IMR-90 (cell line): Measurements from ENCODE around the gene PSPC1. TPM values are rescaled to one million over a fixed set of nuclear protein-coding genes. Genes with fewer than 3 reads are reported as not detected.
A peak's percentile ranks its signal among the peaks of the same experiment; 100 is the strongest.

ENCODE experiments used
- ATAC-seq: fragments of 200-7000 bp; cut with Tn5 transposase; 2 replicates; pipeline ENCODE4 v1.9.1; 2020; ENCODE audit warnings: low read depth, mild to moderate bottlenecking, moderate library complexity
- BruUV-seq: library from RNA; stranded (reverse); fragments of 400-500 nt; replicated peaks from 2 replicates; lab custom pipeline; 2021; lab: Mats Ljungman, UMichigan
- CTCF ChIA-PET: fragments of 300-600 bp; formaldehyde crosslinking; extraction: SDS; loops from one replicate; lab custom pipeline; 2021; ENCODE audit warnings: antibody characterized with exemption; lab: Yijun Ruan, JAX
- POLR2A ChIA-PET: fragments of 300-600 bp; sonication (Branson Sonifier 250); formaldehyde crosslinking; loops from one replicate; lab custom pipeline; 2022; ENCODE audit warnings: antibody characterized with exemption; ENCODE audit not compliant: unreplicated experiment; lab: Charles Lee
- DNase-seq: peaks from one replicate; pipeline ENCODE4 v3.0.0; 2013
- H2AFZ ChIP-seq: replicated peaks from 2 replicates; pipeline ENCODE3; 2013; ENCODE audit warnings: low read length, mild to moderate bottlenecking; ENCODE audit not compliant: poor library complexity
- H2AK5ac ChIP-seq: 2 replicates; pipeline ENCODE4 v1.6.1; 2013; ENCODE audit warnings: low read depth, low read length, inconsistent platforms
- H2AK9ac ChIP-seq: replicated peaks from 2 replicates; pipeline ENCODE3; 2013; ENCODE audit warnings: mild to moderate bottlenecking, low read depth, low read length, moderate library complexity; ENCODE audit not compliant: poor library complexity
- H2BK120ac ChIP-seq: 2 replicates; pipeline ENCODE4 v1.6.1; 2013; ENCODE audit warnings: low read depth, low read length, inconsistent platforms
- H2BK15ac ChIP-seq: 3 replicates; pipeline ENCODE4 v1.6.1; 2013; ENCODE audit warnings: low read depth, low read length, inconsistent platforms
- H2BK20ac ChIP-seq: 2 replicates; pipeline ENCODE4 v1.6.1; 2013; ENCODE audit warnings: low read depth, mild to moderate bottlenecking, inconsistent platforms, low read length, moderate library complexity
- H2BK5ac ChIP-seq: 2 replicates; pipeline ENCODE4 v1.6.1; 2013; ENCODE audit warnings: mild to moderate bottlenecking, low read depth, low read length, inconsistent platforms; ENCODE audit not compliant: poor library complexity, severe bottlenecking
- H3K14ac ChIP-seq: replicated peaks from 2 replicates; pipeline ENCODE4 v1.6.1; 2013; ENCODE audit warnings: low read depth, low read length, inconsistent platforms
- H3K18ac ChIP-seq: 2 replicates; pipeline ENCODE4 v1.6.1; 2013; ENCODE audit warnings: low read depth, low read length, control low read depth
- H3K23ac ChIP-seq: 2 replicates; pipeline ENCODE4 v1.6.1; 2013; ENCODE audit warnings: low read depth, low read length, inconsistent platforms
- H3K27ac ChIP-seq: 2 replicates; pipeline ENCODE4 v1.5.1; 2013; ENCODE audit warnings: mild to moderate bottlenecking, control low read depth, low read length; ENCODE audit not compliant: insufficient read depth
- H3K27me3 ChIP-seq: 2 replicates; pipeline ENCODE4 v1.6.1; 2013; ENCODE audit warnings: low read length; ENCODE audit not compliant: control insufficient read depth, insufficient read depth
- H3K36me3 ChIP-seq: 2 replicates; pipeline ENCODE4 v1.6.1; 2013; ENCODE audit warnings: low read length, mixed read lengths; ENCODE audit not compliant: control insufficient read depth, insufficient read depth
- H3K4ac ChIP-seq: 2 replicates; pipeline ENCODE4 v1.6.1; 2013; ENCODE audit warnings: low read depth, low read length, inconsistent platforms
- H3K4me1 ChIP-seq: 2 replicates; pipeline ENCODE4 v1.6.1; 2013; ENCODE audit warnings: low read length, mixed read lengths; ENCODE audit not compliant: control insufficient read depth, insufficient read depth
- H3K4me2 ChIP-seq: 2 replicates; pipeline ENCODE4 v1.6.1; 2013; ENCODE audit warnings: low read depth, mild to moderate bottlenecking, control low read depth, low read length, moderate library complexity
- H3K4me3 ChIP-seq: 2 replicates; pipeline ENCODE4 v1.5.1; 2013; ENCODE audit warnings: low read depth, mild to moderate bottlenecking, control low read depth, low read length, moderate library complexity; ENCODE audit not compliant: insufficient read depth
- H3K56ac ChIP-seq: 2 replicates; pipeline ENCODE4 v1.6.1; 2013; ENCODE audit warnings: low read length, inconsistent platforms; ENCODE audit not compliant: insufficient read depth; ENCODE audit errors: extremely low read depth
- H3K79me1 ChIP-seq, 2 experiments: 2 replicates each; pipeline ENCODE4 v1.6.1; 2013; ENCODE audit warnings: low read length in 2 of 2, inconsistent platforms in 1 of 2, low read depth in 1 of 2
- H3K9ac ChIP-seq: 2 replicates; pipeline ENCODE4 v1.6.1; 2013; ENCODE audit warnings: low read depth, low read length, control low read depth
- H3K9me1 ChIP-seq: 2 replicates; pipeline ENCODE4 v1.6.1; 2013; ENCODE audit warnings: low read length, inconsistent platforms; ENCODE audit not compliant: insufficient read depth
- H3K9me3 ChIP-seq: 2 replicates; pipeline ENCODE4 v1.6.1; 2013; ENCODE audit warnings: low read length; ENCODE audit not compliant: control insufficient read depth, insufficient read depth
- H4K20me1 ChIP-seq: 2 replicates; pipeline ENCODE4 v1.6.1; 2013; ENCODE audit warnings: low read length, inconsistent platforms; ENCODE audit not compliant: insufficient read depth
- H4K5ac ChIP-seq: 2 replicates; pipeline ENCODE4 v1.6.1; 2013; ENCODE audit warnings: mild to moderate bottlenecking, low read depth, low read length, control low read depth
- H4K8ac ChIP-seq, 2 experiments: 2 replicates each; pipeline ENCODE4 v1.6.1; 2013; ENCODE audit warnings: low read depth in 2 of 2, low read length in 2 of 2, control low read depth in 1 of 2, inconsistent platforms in 1 of 2
- H4K91ac ChIP-seq: 2 replicates; pipeline ENCODE4 v1.6.1; 2013; ENCODE audit warnings: low read depth, low read length, inconsistent platforms; ENCODE audit not compliant: insufficient read depth
- CEBPB ChIP-seq: IDR thresholded peaks from 2 replicates; pipeline ENCODE4 v1.6.1; 2012; ENCODE audit warnings: low read depth, low read length, improper control_type of control experiment
- FOS ChIP-seq: fragments of 150-350 bp; IDR thresholded peaks from 2 replicates; pipeline ENCODE4 v1.6.1; 2016; ENCODE audit warnings: low read depth, low read length
- MAFK ChIP-seq: IDR thresholded peaks from 2 replicates; pipeline ENCODE4 v1.6.1; 2012; ENCODE audit warnings: low read depth, low read length, improper control_type of control experiment
- MAZ ChIP-seq: IDR thresholded peaks from 2 replicates; pipeline ENCODE4 v1.6.1; 2012; ENCODE audit warnings: low read depth, mild to moderate bottlenecking, low read length, improper control_type of control experiment, moderate library complexity, borderline replicate concordance
- NFE2L2 ChIP-seq: fragments of 150-350 bp; IDR thresholded peaks from 2 replicates; pipeline ENCODE4 v1.6.1; 2016; ENCODE audit warnings: low read depth, mild to moderate bottlenecking, low read length
- RAD21 ChIP-seq: IDR thresholded peaks from 2 replicates; pipeline ENCODE4 v1.6.1; 2012; ENCODE audit warnings: low read length, improper control_type of control experiment
- WGBS, 2 experiments: methylation state at CpG; one replicate each; pipeline versions ENCODE4 v1.1.5 to v1.1.7; 2013; ENCODE audit warnings: missing lambda C conversion rate in 2 of 2; ENCODE audit not compliant: insufficient read length in 1 of 2; ENCODE audit errors: extremely low coverage in 2 of 2; 5-methylcytosine and 5-hydroxymethylcytosine counted together
- dilution Hi-C: fragments of 300-500 bp; cut with HindIII; formaldehyde crosslinking; loops from one replicate; pipeline ENCODE4 v1.14.3; 2018; ENCODE audit warnings: low sequenced_read_pairs; ENCODE audit not compliant: unreplicated experiment
- in situ Hi-C: fragments of 300-500 bp; cut with MboI; formaldehyde crosslinking; loops from 3 replicates; pipeline ENCODE4 v1.14.3; 2019; ENCODE audit warnings: low sequenced_read_pairs, inconsistent platforms, mixed read lengths
- intact Hi-C: fragments of 100-400 bp; cut with micrococcal nuclease; formaldehyde crosslinking; loops from 2 replicates; pipeline ENCODE4 v1.10.0; 2022
- polyA plus RNA-seq, 3 experiments: library from polyadenylated mRNA; depleted of rRNA; stranded (reverse); fragments of >200 nt; gene quantifications; 2 replicates each; pipeline ENCODE4 v1.2.3, GENCODE V29; 2012; ENCODE audit warnings: low replicate concordance in 1 of 3
- total RNA-seq: library from RNA; depleted of rRNA; stranded (reverse); fragments of >200 nt; gene quantifications from 2 replicates; pipeline ENCODE4 v1.2.3, GENCODE V29; 2012
- TF ChIP-seq, protein P1 (sequence below): conservative IDR thresholded peaks from 2 replicates; pipeline ENCODE4 v1.5.1; 2012; ENCODE audit warnings: mild to moderate bottlenecking, low read depth, low read length, improper control_type of control experiment

Gene PSPC1
- total and polyA plus RNA-seq, 2 of the 4 experiments (the other 2 are of a cell fraction) = 38.3 to 39.8 TPM

DNA sequence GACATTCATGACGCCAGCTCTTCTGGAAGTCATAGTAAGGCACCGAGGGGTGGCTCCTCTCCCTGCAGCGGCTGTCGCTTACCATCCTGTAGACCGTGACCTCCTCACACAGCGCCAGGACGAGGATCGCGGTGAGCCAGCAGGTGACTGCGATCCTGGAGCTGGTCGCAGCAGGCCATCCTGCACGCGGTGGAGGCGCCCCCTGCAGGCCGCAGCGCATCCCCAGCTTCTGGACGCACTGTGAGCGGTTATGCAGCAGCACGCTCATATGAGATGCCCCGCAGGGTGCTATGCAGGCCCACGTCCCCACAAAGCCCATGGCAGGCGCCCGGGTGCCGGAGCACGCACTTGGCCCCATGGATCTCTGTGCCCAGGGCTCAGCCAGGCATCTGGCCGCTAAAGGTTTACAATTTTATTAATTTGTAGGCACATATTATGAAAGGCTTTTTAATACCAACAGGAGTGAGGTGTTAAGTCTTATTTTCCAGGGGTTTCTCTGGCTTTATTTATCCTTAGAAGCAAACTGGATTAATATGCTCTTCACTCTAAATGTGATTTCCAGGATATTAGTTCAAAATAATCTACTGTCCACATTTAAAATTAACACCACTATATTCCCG is 35.6 kb upstream of the PSPC1 start:
- Histone ChIP-seq H3K27ac (no peak overlapping the region), H4K8ac (no peak overlapping the region), H3K14ac (no peak overlapping the region), H3K4me2 (no peak overlapping the region), H3K79me1 (peaks cover 2 to 13% of the 10 kb centered on the region in 2 experiments), H4K5ac (no peak overlapping the region), H2BK120ac (no peak overlapping the region), H2BK20ac (no peak overlapping the region), H3K4ac (no peak overlapping the region), H4K20me1 (no peaks in the 10 kb centered on the region), H2AK9ac (no peak overlapping the region), H3K9me3 (no peaks in the 10 kb centered on the region), H3K56ac (no peak overlapping the region), H3K9me1 (peaks cover 4% of the 10 kb centered on the region; the same call in 1 of the 2 replicates), H3K27me3 (no peaks in the 10 kb centered on the region), H4K91ac (no peak overlapping the region), H2AFZ (no peak overlapping the region), H2BK5ac (no peak overlapping the region), H2AK5ac (no peak overlapping the region), H3K4me3 (no peak overlapping the region), H3K23ac (no peak overlapping the region), H3K9ac (no peak overlapping the region), H3K18ac (no peak overlapping the region), H3K36me3 (peaks cover 16% of the 10 kb centered on the region), H3K4me1 (no peaks in the 10 kb centered on the region), H2BK15ac (no peak overlapping the region)
- no peak for DNase-seq
- ChIA-PET POLR2A (no interaction called here), CTCF (no interaction called here)
- ATAC-seq = no peak
- TF ChIP-seq, protein P1, sequence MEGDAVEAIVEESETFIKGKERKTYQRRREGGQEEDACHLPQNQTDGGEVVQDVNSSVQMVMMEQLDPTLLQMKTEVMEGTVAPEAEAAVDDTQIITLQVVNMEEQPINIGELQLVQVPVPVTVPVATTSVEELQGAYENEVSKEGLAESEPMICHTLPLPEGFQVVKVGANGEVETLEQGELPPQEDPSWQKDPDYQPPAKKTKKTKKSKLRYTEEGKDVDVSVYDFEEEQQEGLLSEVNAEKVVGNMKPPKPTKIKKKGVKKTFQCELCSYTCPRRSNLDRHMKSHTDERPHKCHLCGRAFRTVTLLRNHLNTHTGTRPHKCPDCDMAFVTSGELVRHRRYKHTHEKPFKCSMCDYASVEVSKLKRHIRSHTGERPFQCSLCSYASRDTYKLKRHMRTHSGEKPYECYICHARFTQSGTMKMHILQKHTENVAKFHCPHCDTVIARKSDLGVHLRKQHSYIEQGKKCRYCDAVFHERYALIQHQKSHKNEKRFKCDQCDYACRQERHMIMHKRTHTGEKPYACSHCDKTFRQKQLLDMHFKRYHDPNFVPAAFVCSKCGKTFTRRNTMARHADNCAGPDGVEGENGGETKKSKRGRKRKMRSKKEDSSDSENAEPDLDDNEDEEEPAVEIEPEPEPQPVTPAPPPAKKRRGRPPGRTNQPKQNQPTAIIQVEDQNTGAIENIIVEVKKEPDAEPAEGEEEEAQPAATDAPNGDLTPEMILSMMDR = peak; percentile 17; the same call in 1 of the 2 replicates
- TF ChIP-seq NFE2L2 = no peak
- TF ChIP-seq RAD21 = peak; percentile 20; the same call in 1 of the 2 replicates
- TF ChIP-seq MAZ = no peak
- no peak for TF ChIP-seq CEBPB
- no peak for TF ChIP-seq MAFK
- no peak for TF ChIP-seq FOS
- BruUV-seq = no TSS peak
- dilution Hi-C loops = no loop called here
- in situ Hi-C loops = no loop called here
- WGBS, 2 experiments = 73 to 100% methylated on average over 1 to 10 of the region's 27 CpGs
- intact Hi-C loops = no loop called here
